Measurements from ENCODE around the gene LCN12.

Gene LCN12

GRCh38 chr9:136945333-136946227, 6.5 kb upstream of the LCN12 start:
- no peak for DNase-seq

GRCh38 chr9:136946228-136947027, 5.6 kb upstream of the LCN12 start:
- no peak for DNase-seq

GRCh38 chr9:136947028-136947891, 4.8 kb upstream of the LCN12 start:
- no peak for DNase-seq

GRCh38 chr9:136947955-136948510, 4.0 kb upstream of the LCN12 start:
- DNase-seq = peak in 1 of 2 experiments; percentile 51

- DNase-seq = no peak
Observed at GRCh38 chr9:136949239-136949816, 2.7 kb upstream of the LCN12 start.

GRCh38 chr9:136949817-136950655, 2.0 kb upstream of the LCN12 start:
- DNase-seq = peak; percentile 73 to 90

- peak in 1 of 2 experiments; percentile 23 for DNase-seq
Observed at GRCh38 chr9:136950656-136951276, 1.3 kb upstream of the LCN12 start.

- no peak for DNase-seq
Observed at GRCh38 chr9:136952321-136952850, 313 bp downstream of the LCN12 start.

- DNase-seq = no peak
Observed at GRCh38 chr9:136952876-136953770, 1.1 kb downstream of the LCN12 start.

- no peak for DNase-seq
Observed at GRCh38 chr9:136953771-136954269, 1.7 kb downstream of the LCN12 start.

GRCh38 chr9:136954270-136955083, 2.4 kb downstream of the LCN12 start:
- no peak for DNase-seq

- no peak for DNase-seq
Observed at GRCh38 chr9:136955202-136955942, 3.3 kb downstream of the LCN12 start.

- DNase-seq = no peak
Observed at GRCh38 chr9:136955943-136956335, 3.9 kb downstream of the LCN12 start.

GRCh38 chr9:136956604-136957003, 4.5 kb downstream of the LCN12 start:
- no peak for DNase-seq

- DNase-seq = no peak
Observed at GRCh38 chr9:136957461-136957860, 5.4 kb downstream of the LCN12 start.

- no peak for DNase-seq
Observed at GRCh38 chr9:136957901-136958300, 5.8 kb downstream of the LCN12 start.

GRCh38 chr9:136958473-136958872, 6.4 kb downstream of the LCN12 start:
- DNase-seq = no peak
